Anterior cingulate cortex (tissue), 58 donors: ENCODE results near the gene ASTE1.
A peak's percentile ranks its signal among the peaks of the same experiment; 100 is the strongest.
"Not testable (repeated sequence)": the region's sequence is repeated elsewhere in the genome, so short reads cannot be mapped to it uniquely, and the experiment has no call there.

Experiments used
- DNase-seq, 58 donors: peaks; one replicate each; lab custom pipeline; 2025; lab: John Stamatoyannopoulos, UW

ASTE1 gene, protein sequence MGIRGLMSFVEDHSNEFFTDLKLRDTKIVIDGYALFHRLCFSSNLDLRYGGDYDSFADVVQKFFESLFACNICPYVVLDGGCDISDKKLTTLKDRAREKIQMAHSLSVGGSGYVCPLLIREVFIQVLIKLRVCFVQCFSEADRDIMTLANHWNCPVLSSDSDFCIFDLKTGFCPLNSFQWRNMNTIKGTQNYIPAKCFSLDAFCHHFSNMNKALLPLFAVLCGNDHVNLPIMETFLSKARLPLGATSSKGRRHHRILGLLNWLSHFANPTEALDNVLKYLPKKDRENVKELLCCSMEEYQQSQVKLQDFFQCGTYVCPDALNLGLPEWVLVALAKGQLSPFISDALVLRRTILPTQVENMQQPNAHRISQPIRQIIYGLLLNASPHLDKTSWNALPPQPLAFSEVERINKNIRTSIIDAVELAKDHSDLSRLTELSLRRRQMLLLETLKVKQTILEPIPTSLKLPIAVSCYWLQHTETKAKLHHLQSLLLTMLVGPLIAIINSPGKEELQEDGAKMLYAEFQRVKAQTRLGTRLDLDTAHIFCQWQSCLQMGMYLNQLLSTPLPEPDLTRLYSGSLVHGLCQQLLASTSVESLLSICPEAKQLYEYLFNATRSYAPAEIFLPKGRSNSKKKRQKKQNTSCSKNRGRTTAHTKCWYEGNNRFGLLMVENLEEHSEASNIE

DNA sequence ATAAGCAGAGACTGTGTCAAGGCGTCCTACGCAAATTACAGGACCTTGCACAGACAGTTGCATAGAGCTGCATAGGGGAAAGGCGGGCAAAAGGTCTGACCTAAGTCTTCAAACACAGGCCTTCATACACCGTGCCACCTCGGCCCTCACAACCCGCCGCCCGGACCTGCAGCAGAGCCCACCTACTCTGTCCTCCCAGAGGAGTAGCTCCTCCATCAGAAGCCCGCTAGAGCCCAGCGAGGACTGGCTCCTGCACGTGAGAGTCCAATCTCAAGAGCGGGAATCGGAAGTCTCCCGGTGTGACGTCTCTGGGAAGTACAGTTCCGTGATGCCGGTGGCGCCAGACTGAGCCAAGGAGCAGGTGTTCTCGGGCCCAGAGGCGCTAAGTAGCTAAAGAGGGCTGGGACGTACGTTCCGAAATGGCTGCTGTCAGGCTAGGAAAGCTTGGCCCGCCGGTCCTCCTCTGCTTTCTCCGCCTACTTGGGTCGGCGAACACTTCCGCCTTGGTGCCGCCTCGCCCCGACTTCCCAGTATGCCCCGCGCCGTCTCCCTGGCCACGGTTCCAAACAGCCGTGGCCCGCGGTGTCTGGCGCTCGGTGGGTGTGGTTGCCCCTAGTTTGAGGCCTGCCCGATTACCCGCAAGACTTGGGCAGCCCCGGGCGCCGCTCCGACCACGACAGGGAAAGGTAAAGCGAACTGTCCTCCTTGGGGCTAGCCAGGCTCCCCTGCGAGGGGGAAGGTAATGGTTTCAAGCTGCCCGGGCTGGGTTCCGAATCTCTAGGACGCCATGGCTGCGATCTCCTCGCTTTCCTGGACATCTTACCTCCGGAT is at the start of gene ASTE1, which contains the start of gene NEK11:
TSS of gene ASTE1 (minus strand) at position 505 of the 831 bp plus-strand sequence. CDS start 1,519 bp downstream, outside the sequence.
TSS of gene NEK11 (plus strand) at position 557 of the 831 bp plus-strand sequence. CDS start 2,832 bp downstream, outside the sequence.
- DNase-seq: peak in 57 of 58 donors; percentile 43 to 91 (median 82)

DNA sequence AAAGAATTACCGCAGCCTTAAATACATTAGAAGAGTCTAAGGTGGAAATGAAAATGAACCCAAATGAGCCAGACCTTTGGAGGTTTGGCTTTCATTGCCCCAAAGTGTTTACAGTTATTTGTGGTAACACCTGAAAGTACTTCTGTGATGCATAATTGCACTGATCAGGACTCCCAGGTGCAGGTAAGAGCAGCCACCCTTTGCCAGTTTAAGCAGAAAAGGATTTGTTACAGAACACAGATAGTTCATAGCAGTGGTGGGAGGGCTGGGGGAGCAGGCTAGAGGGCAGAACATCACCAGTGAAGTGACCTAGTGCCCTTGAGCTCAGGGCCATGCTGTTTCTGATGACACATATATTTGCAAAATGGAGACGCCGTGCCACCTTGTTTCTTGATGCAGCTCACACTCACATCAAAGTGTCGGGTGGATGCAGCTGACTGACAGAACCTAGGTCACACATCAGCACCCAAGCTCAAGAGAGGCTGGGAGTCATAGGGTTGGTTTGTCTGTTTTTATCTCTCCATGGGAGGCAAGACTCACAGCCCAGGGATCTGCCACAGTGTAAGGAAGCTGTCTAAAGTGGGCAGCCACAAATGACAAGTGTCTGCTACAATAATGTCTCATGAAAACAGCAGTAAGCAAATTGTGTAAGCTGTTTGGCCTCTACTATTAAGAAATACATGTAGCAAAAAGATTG is 49.2 kb upstream of the ASTE1 start:
- no peak for DNase-seq

DNA sequence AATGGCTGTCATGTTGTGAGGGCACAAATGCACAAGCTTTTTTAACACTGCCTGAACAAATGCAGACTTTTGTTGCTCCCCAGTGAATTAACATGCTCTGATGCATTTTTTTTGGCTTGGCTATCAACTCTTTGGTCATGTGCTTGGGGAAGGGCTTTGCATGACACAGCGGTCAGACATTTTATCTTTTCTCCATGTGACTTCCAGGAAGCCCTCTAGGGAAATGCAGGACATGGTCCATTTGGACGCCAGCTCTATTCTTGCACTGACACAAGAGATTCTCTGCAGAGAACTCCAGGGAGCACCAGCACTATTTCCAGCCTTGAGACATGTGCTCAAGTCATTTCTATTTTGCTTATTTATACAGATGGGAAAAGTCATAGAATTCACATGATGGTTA is 46.2 kb upstream of the ASTE1 start:
- DNase-seq: no peak

DNA sequence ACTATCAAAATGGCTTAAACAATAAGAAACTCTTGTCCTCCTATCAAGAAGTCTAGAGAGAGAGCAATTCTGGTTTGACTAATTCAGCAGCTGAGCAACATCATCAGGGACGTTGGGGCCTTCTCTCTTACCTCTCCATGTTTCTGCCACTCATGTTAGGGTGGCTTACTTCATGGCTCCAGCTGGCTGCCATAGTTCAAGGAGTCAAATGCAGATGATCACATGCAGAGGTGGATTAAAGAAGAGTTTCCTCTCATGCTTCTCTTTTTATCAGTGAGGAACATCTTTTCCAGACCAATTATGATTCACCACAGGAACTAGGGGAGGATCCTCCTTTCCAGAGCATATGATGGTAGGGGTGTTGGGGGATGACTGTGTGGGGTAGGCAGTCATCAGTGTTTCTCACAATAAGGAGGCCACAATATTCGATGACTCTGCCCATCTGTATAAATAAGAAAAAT is 45.5 kb upstream of the ASTE1 start:
- no peak for DNase-seq

DNA sequence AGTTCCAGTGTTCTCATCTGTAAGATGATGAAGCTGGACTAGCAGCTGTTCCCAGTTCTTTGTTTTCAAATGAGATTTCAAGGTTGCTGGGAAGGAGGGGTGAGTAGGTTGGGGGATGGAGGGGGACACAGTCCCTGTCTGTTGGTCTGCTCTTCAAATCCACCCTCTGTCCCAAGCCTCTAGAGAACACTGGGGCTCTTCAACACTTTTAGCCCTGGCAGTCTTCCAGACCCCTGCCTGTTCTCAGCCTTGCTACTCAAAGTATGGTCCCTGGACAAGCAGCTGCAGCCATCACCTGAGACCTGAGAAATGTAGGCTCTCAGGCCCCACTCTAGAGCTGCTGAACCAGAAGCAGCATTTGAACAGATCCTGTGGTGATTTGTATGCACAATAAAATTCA is 41.4 kb upstream of the ASTE1 start:
- DNase-seq: peak in 1 of 58 donors; percentile 3

DNA sequence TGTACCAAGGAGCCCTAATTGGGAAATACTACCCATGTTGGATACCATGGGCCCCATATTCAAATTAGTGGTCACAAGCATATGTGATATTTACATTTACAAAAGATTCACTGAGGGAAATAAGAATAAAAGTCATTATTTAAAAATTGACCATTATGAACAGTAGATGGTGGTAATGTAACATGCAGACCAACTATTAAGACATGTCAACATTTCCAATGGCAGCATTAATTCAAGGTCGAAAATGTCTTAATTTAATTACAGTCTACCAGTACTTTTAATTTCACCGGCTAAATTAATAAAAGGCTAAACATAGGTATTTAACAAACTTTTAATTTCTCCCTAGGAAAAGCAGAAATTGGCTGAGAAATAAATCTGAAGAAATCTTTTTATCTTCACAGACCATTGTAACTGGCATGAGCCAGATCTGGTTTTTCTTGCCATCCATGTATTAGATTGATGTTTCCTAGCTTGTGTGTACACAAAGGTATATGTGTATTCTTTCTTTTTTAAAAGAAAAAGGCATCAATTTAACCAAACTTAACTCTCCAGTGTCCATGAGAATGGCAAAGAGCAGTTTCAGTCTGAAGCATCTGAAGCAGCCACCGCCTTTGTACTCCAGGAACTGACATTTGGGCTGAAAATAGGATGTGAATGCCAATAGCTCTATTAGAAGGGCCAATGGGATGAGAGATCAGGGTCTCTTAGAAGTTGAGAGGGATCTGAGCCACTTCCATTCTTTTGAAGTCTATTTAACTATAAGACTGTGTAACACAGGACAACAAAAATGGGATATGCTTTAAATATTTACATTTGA is 26.6 kb upstream of the ASTE1 start:
- no peak for DNase-seq

DNA sequence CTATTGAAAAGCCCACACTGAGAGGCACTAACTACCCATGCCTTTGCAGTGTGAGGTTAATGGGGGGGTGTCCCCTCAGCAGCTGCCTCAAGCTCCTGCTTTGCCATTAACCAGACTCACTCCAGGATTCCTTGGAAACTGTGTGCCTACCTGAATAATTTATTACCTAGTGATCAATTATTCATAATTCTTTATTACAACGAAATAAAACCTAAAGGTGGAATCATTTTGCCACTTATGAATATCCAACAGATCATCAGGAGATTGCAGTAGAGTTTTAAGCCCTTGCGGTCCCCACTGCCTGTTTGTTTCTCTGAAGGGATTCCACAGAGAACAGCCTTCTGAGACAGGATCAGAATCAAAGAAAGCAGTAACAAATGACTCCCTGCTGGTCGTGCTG is 23.4 kb upstream of the ASTE1 start:
- DNase-seq: no peak

DNA sequence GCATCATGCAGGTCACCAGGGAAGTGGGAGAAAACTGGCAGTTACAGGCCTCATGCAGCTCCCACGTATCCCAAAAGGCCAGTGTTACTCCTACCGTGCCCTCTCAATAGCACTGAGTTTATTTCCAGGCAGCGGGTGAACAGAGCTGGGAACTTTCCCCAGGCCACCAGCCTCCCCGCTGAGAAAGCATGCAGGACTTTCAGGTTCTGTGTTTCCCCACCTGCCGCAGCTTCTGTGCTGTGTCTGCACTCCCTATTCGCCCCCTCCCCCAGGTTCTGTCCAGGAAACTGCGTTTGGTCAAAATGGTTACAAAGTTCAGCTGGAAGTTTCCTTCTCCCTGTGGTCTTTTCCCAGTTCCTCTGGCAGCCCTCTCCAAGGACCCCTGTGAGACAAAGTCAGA is 21.4 kb upstream of the ASTE1 start:
- DNase-seq: no peak

DNA sequence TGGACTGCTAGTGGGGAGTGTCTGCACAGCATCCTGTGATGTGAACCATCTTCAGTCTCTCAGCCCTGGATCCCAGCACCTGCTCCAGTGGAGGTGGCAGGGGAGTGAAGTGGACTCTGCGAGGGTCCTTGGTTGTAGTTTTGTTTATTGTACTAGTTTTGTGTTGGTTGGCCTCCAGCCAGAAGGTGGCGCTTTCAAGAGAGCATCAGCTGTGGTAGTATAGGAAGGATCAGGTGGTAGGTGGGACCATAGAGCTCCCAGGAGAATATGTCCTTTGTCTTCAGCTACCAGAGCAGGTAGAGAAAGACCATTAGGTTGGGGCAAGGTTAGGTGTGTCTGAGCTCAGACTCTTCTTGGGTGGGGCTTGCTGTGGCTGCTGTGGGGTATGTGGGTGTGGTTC is 21.0 kb upstream of the ASTE1 start:
- no peak for DNase-seq

DNA sequence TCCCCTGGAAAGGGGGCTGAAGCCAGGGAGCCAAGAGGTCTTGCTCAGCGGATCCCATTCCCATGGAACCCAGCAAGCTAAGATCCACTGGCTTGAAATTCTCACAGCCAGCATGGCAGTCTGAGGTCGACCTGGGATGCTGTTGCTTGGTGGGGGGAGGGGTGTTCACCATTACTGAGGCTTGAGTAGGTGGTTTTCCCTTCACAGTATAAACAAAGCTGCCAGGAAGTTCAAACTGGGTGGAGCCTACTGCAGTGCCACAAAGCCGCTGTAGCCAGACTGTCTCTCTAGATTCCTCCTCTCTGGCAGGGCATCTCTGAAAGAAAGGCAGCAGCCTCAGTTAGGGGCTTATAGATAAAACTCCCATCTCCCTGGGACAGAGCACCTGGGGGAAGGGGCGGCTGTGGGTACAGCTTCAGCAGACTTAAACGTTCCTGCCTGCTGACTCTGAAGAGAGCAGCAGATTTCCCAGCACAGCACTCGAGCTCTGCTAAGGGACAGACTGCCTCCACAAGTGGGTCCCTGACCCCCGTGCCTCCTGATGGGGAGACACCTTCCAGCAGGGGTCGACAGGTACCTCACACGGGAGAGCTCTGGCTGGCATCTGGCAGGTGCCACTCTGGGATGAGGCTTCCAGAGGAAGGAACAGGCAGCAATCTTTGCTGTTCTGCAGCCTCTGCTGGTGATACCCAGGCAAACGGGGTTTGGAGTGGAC is 15.8 kb upstream of the ASTE1 start:
- DNase-seq: not testable (repeated sequence)

DNA sequence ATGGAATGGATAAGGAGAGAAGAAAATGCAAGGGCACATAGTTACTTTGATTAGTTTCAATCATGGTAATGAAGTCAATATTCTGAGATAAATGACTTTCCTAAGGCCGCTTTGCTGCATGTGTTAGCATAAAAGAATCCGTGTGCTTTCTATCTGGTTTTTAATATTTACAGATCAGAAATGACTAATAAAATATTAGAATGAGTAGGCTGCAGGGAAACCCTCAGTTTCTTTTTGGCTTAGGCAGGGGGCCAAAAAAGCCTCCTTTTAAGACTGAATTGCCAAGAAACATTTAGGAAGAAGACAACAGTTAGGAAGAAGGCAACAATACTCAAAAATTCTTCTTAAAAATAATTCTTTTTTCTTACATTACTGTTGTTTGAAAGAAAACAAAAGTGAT is 11.7 kb upstream of the ASTE1 start:
- no peak for DNase-seq

DNA sequence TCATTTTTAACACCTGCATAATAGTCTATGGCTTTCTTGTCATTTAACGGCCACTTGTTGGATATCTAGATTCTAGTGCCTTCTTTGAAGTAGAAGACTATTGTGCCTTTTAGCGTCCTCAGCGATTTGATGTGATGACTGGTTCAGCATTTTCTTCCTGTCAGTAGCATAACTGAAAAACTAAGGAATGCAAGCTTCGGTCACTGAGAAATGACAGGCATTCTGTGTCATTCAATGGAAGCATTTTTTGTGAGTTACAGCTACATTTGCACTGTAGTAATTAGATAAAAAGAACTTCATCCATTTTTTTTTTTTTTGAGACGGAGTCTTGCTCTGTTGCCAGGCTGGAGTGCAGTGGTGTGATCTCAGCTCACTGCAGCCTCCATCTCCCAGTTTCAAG is 10.4 kb upstream of the ASTE1 start:
- DNase-seq: no peak

DNA sequence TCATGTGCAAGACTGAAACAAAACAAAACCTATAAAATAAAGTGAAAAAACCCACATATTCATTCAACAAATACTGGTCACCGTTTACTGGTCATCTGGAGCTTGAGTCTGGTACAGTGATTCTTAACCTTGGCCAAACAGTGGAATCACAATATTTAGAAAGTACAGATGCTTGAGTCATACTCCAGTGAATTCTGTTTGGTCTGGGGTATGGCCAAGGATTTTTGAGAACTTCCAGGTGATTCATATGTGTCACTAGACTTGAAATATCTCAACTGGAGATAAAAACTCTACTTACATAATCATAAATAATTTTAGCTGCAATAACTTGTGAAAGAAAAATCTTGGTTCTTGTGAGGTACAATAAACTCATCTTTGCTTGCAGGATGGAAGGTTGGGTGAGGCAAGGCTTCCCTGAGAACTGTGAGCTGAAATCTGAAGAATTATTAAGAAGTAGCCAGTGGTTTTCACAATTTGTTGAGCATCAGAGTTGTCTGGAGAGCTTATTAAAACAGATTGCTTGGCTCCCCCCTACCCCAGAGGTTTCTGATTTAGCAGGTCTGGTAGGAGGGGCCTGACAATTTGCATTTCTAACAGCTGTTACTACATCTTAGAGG is 9.7 kb upstream of the ASTE1 start:
- DNase-seq: no peak

DNA sequence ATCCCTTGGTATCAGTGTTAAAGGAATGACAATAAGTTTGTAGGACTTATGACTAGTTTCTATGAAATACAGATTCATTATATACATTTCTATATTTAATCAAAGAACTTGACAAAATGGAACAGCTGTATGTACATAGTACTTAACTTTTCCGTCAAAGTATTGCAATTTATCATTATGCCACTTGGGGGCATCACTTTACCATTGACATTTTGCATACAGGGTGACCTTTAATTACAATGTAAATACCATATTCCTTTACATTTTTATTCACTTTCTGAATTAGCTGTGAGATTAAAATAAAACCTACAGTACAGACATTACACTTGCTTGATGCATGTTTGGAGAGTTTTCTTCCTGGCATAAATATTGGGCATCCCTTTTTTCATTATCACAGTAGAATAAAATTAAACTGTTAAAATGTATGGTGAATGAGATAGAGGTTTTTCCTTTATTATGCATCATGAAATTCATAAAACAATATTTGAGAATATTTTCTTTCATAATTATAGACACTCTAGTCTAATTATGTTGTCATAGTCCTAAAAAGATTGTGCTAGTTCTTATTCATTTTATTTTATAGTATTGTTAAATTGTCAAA is 7.0 kb upstream of the ASTE1 start:
- DNase-seq: peak in 1 of 58 donors; percentile 18

DNA sequence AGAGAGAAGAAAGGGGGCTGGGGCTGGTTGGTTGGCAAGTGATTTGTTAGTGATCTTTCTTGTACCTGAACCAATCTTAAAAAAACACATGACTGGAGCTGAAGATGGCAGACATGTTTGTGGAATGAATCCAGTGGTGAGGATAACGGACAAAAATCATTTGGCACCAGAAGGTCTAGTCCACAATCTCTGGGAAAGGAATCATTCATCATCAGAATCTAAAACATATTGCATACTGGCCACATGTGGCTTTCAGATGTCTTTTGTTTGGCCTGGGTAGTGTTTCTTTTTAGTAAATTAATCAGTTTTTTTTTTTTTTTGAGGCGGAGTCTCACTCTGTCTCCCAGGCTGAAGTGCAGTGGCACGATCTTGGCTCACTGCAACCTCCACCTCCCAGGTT is 5.0 kb upstream of the ASTE1 start:
- DNase-seq: no peak

DNA sequence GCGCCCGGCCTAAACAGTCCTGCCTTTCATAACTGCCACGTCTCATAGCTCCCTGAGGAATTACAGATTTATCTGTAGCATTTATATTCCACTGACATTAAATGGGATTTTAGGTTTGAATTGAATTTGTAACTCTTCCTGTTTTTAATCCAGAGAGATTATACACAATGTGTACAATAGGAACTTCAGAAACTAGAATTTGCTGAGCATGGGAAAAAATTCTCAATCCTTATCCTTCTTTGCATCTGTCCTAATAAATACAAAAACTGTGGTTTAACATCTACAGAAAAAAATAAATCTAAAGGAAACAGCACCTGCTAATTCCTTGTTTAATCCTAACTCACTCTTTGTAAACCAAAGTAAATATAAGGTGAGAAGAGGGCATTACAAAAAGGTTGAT is 2.2 kb upstream of the ASTE1 start:
- no peak for DNase-seq

DNA sequence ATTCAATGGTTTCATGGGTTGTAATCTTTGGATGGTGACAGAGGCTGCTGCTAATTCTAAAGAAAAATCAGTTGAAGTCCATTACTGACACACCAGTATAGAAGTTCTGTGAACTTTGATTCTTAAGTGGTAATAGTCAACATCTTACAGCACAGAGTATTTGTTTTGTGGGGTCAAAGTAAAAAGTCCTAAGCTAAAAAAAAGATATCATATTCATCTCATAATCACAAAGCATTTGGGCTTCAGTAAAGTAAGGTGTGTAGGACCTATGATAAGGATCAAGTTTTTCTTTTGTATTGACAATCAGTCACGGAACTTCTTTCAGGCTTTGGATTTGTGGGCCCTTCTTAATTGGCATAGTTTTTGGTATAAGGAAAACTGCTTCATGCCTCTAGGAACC is 1.1 kb downstream of the ASTE1 start:
- DNase-seq: no peak
